Skeletal muscle tissue (tissue), 4 donors: ENCODE measurements around the gene FIGNL1. TPM values are rescaled to one million over a fixed set of nuclear protein-coding genes. Genes with fewer than 3 reads are reported as not detected.

Experiments
- H3K27ac ChIP-seq: one replicate; pipeline ENCODE4 v1.7.0; 2013; ENCODE audit warnings: mild to moderate bottlenecking, low read depth, low read length, inconsistent platforms
- H3K27me3 ChIP-seq, 3 donors: one replicate each; pipeline ENCODE4 v1.7.0; 2013; ENCODE audit warnings: low read length in 3 of 3; ENCODE audit not compliant: control insufficient read depth in 3 of 3, insufficient read depth in 3 of 3
- H3K36me3 ChIP-seq, 3 donors: one replicate each; pipeline ENCODE4 v1.7.0; 2013; ENCODE audit warnings: low read length in 3 of 3; ENCODE audit not compliant: control insufficient read depth in 3 of 3, insufficient read depth in 3 of 3
- H3K4me1 ChIP-seq, 3 donors: one replicate each; pipeline ENCODE4 v1.7.0; 2013; ENCODE audit warnings: low read length in 3 of 3, mild to moderate bottlenecking in 3 of 3; ENCODE audit not compliant: control insufficient read depth in 3 of 3, insufficient read depth in 3 of 3
- H3K4me3 ChIP-seq, 3 donors: one replicate each; pipeline ENCODE4 v1.7.0; 2013; ENCODE audit warnings: low read length in 3 of 3
- H3K9ac ChIP-seq, 3 donors: one replicate each; pipeline ENCODE4 v1.7.0; 2013; ENCODE audit warnings: low read length in 3 of 3, mild to moderate bottlenecking in 3 of 3, moderate library complexity in 2 of 3, low read depth in 1 of 3
- H3K9me3 ChIP-seq, 3 donors: one replicate each; pipeline ENCODE4 v1.7.0; 2013; ENCODE audit warnings: low read length in 3 of 3; ENCODE audit not compliant: control insufficient read depth in 3 of 3
- total RNA-seq: library from RNA; depleted of rRNA; stranded (reverse); fragments of >200 nt; gene quantifications from one replicate; pipeline ENCODE4 v1.2.3, GENCODE V29; 2014
- donor health status: Osteomylitis.

Gene FIGNL1
- total RNA-seq, 1 donor from 2014 or later = 14.6 TPM

GRCh38 chr7:50431722-50432305 is 18.3 kb downstream of the FIGNL1 start:
- H3K4me1 ChIP-seq = no peaks in the 10 kb centered on the region
- no peaks in the 10 kb centered on the region for H3K9me3 ChIP-seq
- no peak overlapping the region for H3K9ac ChIP-seq
- no peak overlapping the region for H3K4me3 ChIP-seq
- no peaks in the 10 kb centered on the region for H3K27me3 ChIP-seq
- no peaks in the 10 kb centered on the region for H3K36me3 ChIP-seq
- no peak overlapping the region for H3K27ac ChIP-seq

GRCh38 chr7:50431316-50431715 is 18.8 kb downstream of the FIGNL1 start:
- Histone ChIP-seq H3K4me3 (no peak overlapping the region), H3K9me3 (no peaks in the 10 kb centered on the region), H3K36me3 (no peaks in the 10 kb centered on the region), H3K27me3 (no peaks in the 10 kb centered on the region), H3K27ac (no peak overlapping the region), H3K9ac (no peak overlapping the region), H3K4me1 (no peaks in the 10 kb centered on the region)

GRCh38 chr7:50428911-50429310 is 21.2 kb downstream of the FIGNL1 start:
- H3K27me3 ChIP-seq = no peaks in the 10 kb centered on the region
- no peak overlapping the region for H3K9ac ChIP-seq
- no peak overlapping the region for H3K4me3 ChIP-seq
- no peaks in the 10 kb centered on the region for H3K9me3 ChIP-seq
- H3K27ac ChIP-seq = no peak overlapping the region
- no peaks in the 10 kb centered on the region for H3K4me1 ChIP-seq
- no peaks in the 10 kb centered on the region for H3K36me3 ChIP-seq

- Histone ChIP-seq H3K4me1 (no peaks in the 10 kb centered on the region), H3K36me3 (no peaks in the 10 kb centered on the region), H3K9me3 (no peaks in the 10 kb centered on the region), H3K4me3 (no peak overlapping the region), H3K9ac (no peak overlapping the region), H3K27me3 (no peaks in the 10 kb centered on the region), H3K27ac (no peak overlapping the region)
Observed at GRCh38 chr7:50427518-50427917, 22.6 kb downstream of the FIGNL1 start.

GRCh38 chr7:50426280-50427045 is 23.7 kb downstream of the FIGNL1 start:
- H3K27ac ChIP-seq = no peak overlapping the region
- no peaks in the 10 kb centered on the region for H3K9me3 ChIP-seq
- no peaks in the 10 kb centered on the region for H3K27me3 ChIP-seq
- H3K4me1 ChIP-seq = no peaks in the 10 kb centered on the region
- no peak overlapping the region for H3K4me3 ChIP-seq
- no peak overlapping the region for H3K9ac ChIP-seq
- H3K36me3 ChIP-seq = no peaks in the 10 kb centered on the region

GRCh38 chr7:50425318-50425717 is 24.8 kb downstream of the FIGNL1 start:
- no peaks in the 10 kb centered on the region for H3K4me1 ChIP-seq
- H3K9me3 ChIP-seq = no peaks in the 10 kb centered on the region
- H3K27me3 ChIP-seq = no peaks in the 10 kb centered on the region
- no peak overlapping the region for H3K27ac ChIP-seq
- H3K9ac ChIP-seq = no peak overlapping the region
- no peak overlapping the region for H3K4me3 ChIP-seq
- H3K36me3 ChIP-seq = no peaks in the 10 kb centered on the region

GRCh38 chr7:50423860-50424259 is 26.3 kb downstream of the FIGNL1 start:
- Histone ChIP-seq H3K9ac (no peak overlapping the region), H3K36me3 (no peaks in the 10 kb centered on the region), H3K27me3 (no peaks in the 10 kb centered on the region), H3K4me1 (no peaks in the 10 kb centered on the region), H3K27ac (no peak overlapping the region), H3K9me3 (no peaks in the 10 kb centered on the region), H3K4me3 (no peak overlapping the region)

GRCh38 chr7:50422858-50423257 is 27.3 kb downstream of the FIGNL1 start:
- no peak overlapping the region for H3K27ac ChIP-seq
- H3K4me1 ChIP-seq = no peaks in the 10 kb centered on the region
- no peaks in the 10 kb centered on the region for H3K9me3 ChIP-seq
- H3K9ac ChIP-seq = no peak overlapping the region
- no peaks in the 10 kb centered on the region for H3K27me3 ChIP-seq
- no peaks in the 10 kb centered on the region for H3K36me3 ChIP-seq
- no peak overlapping the region for H3K4me3 ChIP-seq

- H3K4me3 ChIP-seq = no peak overlapping the region
- H3K9me3 ChIP-seq = no peaks in the 10 kb centered on the region
- H3K27me3 ChIP-seq = no peaks in the 10 kb centered on the region
- no peaks in the 10 kb centered on the region for H3K4me1 ChIP-seq
- H3K27ac ChIP-seq = no peak overlapping the region
- no peaks in the 10 kb centered on the region for H3K36me3 ChIP-seq
- no peak overlapping the region for H3K9ac ChIP-seq
Observed at GRCh38 chr7:50421043-50421442, 29.1 kb downstream of the FIGNL1 start.

- Histone ChIP-seq H3K27me3 (no peaks in the 10 kb centered on the region), H3K4me3 (no peak overlapping the region), H3K9me3 (no peaks in the 10 kb centered on the region), H3K27ac (no peak overlapping the region), H3K9ac (no peak overlapping the region), H3K36me3 (no peaks in the 10 kb centered on the region), H3K4me1 (no peaks in the 10 kb centered on the region)
Observed at GRCh38 chr7:50418526-50419290, 31.4 kb downstream of the FIGNL1 start.
